ENCODE data around the gene WIZ. TPM values are rescaled to one million over a fixed set of nuclear protein-coding genes. Genes with fewer than 3 reads are reported as not detected.

Gene WIZ
- total and polyA plus RNA-seq, 2 of the 8 experiments (the other 6 are each of a cell fraction or from before 2014, with no cell fraction given): 12.5 to 33.2 TPM

- Histone ChIP-seq H3K27ac (ENCODE audit: low read depth, low read length) (no peak overlapping the region), H2BK120ac (replicated peaks; ENCODE audit: low read depth, low read length) (no peak overlapping the region), H4K8ac (ENCODE audit: extremely low read depth, insufficient read depth, low read length) (peak overlapping the region; percentile 73), H3K27me3 (replicated peaks in 1 of 4; ENCODE audit: control insufficient read depth in 3 of 4, extremely low read depth in 1 of 4, insufficient read depth in 3 of 4, low read length in 3 of 4) (peaks cover 16 to 54% (median 47%) of the 10 kb centered on the region in 4 experiments), H3K56ac (replicated peaks; ENCODE audit: insufficient read length, low read depth, low read length) (no peak overlapping the region), H3K23ac (ENCODE audit: insufficient read length) (no peak overlapping the region), H2AFZ (ENCODE audit: low read length) (peak overlapping the region; percentile 98; the same call in 1 of the 2 replicates), H3K18ac (ENCODE audit: extremely low read depth, low read length) (no peak overlapping the region), H2BK12ac (ENCODE audit: low read depth, low read length) (peak overlapping the region; percentile 60; the same call in 1 of the 2 replicates), H3K9me3 (ENCODE audit: insufficient read depth in 2 of 2, low read depth in 1 of 2, low read length in 1 of 2) (no peaks in the 10 kb centered on the region), H2BK5ac (ENCODE audit: low read depth, low read length) (peak overlapping the region; percentile 60; the same call in 1 of the 2 replicates), H3K4ac (replicated peaks; ENCODE audit: insufficient read length, low read depth, low read length) (no peak overlapping the region), H4K91ac (replicated peaks; ENCODE audit: insufficient read length, low read length) (no peak overlapping the region), H4K5ac (ENCODE audit: insufficient read length, low read depth, low read length) (peak overlapping the region; percentile 15), H3K36me3 (ENCODE audit: control insufficient read depth in 2 of 4, insufficient read depth in 4 of 4, low read length in 3 of 4) (no peaks in the 10 kb centered on the region; a peak in 1 of 8 replicates), H2BK15ac (ENCODE audit: low read length) (no peak overlapping the region), H3K79me2 (ENCODE audit: control insufficient read depth in 1 of 2, insufficient read depth in 2 of 2, low read length in 2 of 2) (no peaks in the 10 kb centered on the region), H3K14ac (ENCODE audit: insufficient read length) (no peak overlapping the region), H2AK5ac (ENCODE audit: low read depth, low read length) (no peak overlapping the region), H2BK20ac (ENCODE audit: low read length) (no peak overlapping the region), H3K9ac (replicated peaks in 1 of 4; ENCODE audit: extremely low read depth in 1 of 4, low read depth in 3 of 4, low read length in 3 of 4) (no peak overlapping the region), H3K4me1 (replicated peaks in 1 of 4; ENCODE audit: control insufficient read depth in 3 of 4, insufficient read depth in 4 of 4, low read length in 3 of 4) (peaks cover 0 to 26% (median 10%) of the 10 kb centered on the region in 4 experiments; a peak in 6 of 7 replicates), H3K4me2 (ENCODE audit: insufficient read depth in 1 of 2, low read depth in 2 of 2, low read length in 2 of 2) (peak overlapping the region; percentile 61 to 95), H4K20me1 (replicated peaks in 1 of 2; ENCODE audit: control insufficient read depth in 1 of 2, insufficient read depth in 2 of 2, low read length in 2 of 2) (peaks cover 0 to 6% of the 10 kb centered on the region in 2 experiments), H3K23me2 (ENCODE audit: low read depth, low read length) (peaks cover 28% of the 10 kb centered on the region; the same call in 1 of the 2 replicates), H3K79me1 (ENCODE audit: low read depth, low read length) (no peaks in the 10 kb centered on the region), H3K4me3 (ENCODE audit: extremely low read depth in 1 of 4, insufficient read depth in 2 of 4, low read depth in 3 of 4, low read length in 4 of 4) (peak overlapping the region; percentile 21 to 66 (median 58))
- CTCF ChIA-PET (ENCODE audit: partially characterized antibody): interaction anchor here (0.7 to 5.7 kb wide), 4 partner anchors 11 to 103 kb away, joined by 3 to 35 read pairs (median 16); partner anchors contain the start of genes AKAP8L and RASAL3
- 9% methylated on average over 37 of the region's 44 CpGs; no CpG with 5 or more reads in 1 of the 2 experiments for WGBS, 2 experiments (ENCODE audit: extremely low coverage in 1 of 2, insufficient coverage in 1 of 2, insufficient read length in 1 of 2, insufficient replicate concordance in 2 of 2, low coverage in 1 of 2, low lambda C conversion rate in 2 of 2, missing lambda C conversion rate in 1 of 2)
- no peak for DNase-seq (ENCODE audit: low read depth in 1 of 2, low spot score in 2 of 2)
- POLR2A ChIA-PET (ENCODE audit: partially characterized antibody): interaction anchor here (0.6 to 1.3 kb wide), 4 partner anchors 12 to 764 kb away, joined by 3 to 8 read pairs (median 4); partner anchors contain the start of genes AKAP8L and ZNF333
- FAIRE-seq: no peak
- TF ChIP-seq CTBP2 (IDR thresholded peaks at IDR 0.05; ENCODE audit: borderline replicate concordance, insufficient read depth, insufficient read length, low read length) (no peak), ATF2 (IDR thresholded peaks at IDR 0.05; ENCODE audit: low read length) (no peak), CTCF (IDR thresholded peaks at IDR 0.05; ENCODE audit: control extremely low read depth in 1 of 3, insufficient read depth in 1 of 3, low read depth in 1 of 3, low read length in 3 of 3) (peak in 2 of 3 experiments; percentile 16 to 20; a peak in 2 of 4 replicates), SP1 (IDR thresholded peaks at IDR 0.05; ENCODE audit: low read depth, low read length) (no peak), RNF2 (IDR thresholded peaks at IDR 0.05; ENCODE audit: borderline replicate concordance, low read depth, low read length, missing control alignments, poor library complexity, severe bottlenecking) (no peak), TAF7 (optimal IDR thresholded peaks at IDR 0.05; ENCODE audit: borderline replicate concordance, low read depth, low read length) (no peak)
Measured at GRCh38 chr19:15453091-15453578, 3.4 kb upstream of the WIZ start.

Measured in H1 (cell line).